Lung (tissue), 12 donors: Measurements from ENCODE around the gene NINJ1. TPM values are rescaled to one million over a fixed set of nuclear protein-coding genes. Genes with fewer than 3 reads are reported as not detected.

Source experiments
- ATAC-seq: fragments of 200-7000 bp; cut with Tn5 transposase; one replicate; pipeline ENCODE4 v1.9.1; 2020; ENCODE audit warnings: moderate number of reproducible peaks; ENCODE audit not compliant: insufficient read depth, low FRiP score
- DNase-seq, 3 donors: peaks; one replicate each; pipeline ENCODE4 v3.0.0-alpha.2; 2013 to 2017
- H3K27ac ChIP-seq, 2 donors: one replicate each; pipeline ENCODE4 v1.5.1; 2013; ENCODE audit warnings: mild to moderate bottlenecking in 2 of 2, moderate library complexity in 2 of 2, control low read depth in 1 of 2, inconsistent platforms in 1 of 2, low read depth in 1 of 2, low read length in 1 of 2
- H3K27me3 ChIP-seq, 3 donors: one replicate each; pipeline ENCODE4 v1.5.1; 2013; ENCODE audit warnings: low read length in 2 of 3; ENCODE audit not compliant: control insufficient read depth in 3 of 3, insufficient read depth in 3 of 3
- H3K36me3 ChIP-seq, 4 donors: one replicate each; pipeline ENCODE4 v1.5.1; 2013; ENCODE audit warnings: low read length in 4 of 4, mild to moderate bottlenecking in 1 of 4, moderate library complexity in 1 of 4; ENCODE audit not compliant: control insufficient read depth in 4 of 4, insufficient read depth in 4 of 4
- H3K4me1 ChIP-seq, 5 donors: one replicate each; pipeline ENCODE4 v1.5.1; 2013; ENCODE audit warnings: low read length in 5 of 5, mild to moderate bottlenecking in 2 of 5, moderate library complexity in 1 of 5; ENCODE audit not compliant: control insufficient read depth in 5 of 5, insufficient read depth in 5 of 5
- H3K4me3 ChIP-seq: one replicate; pipeline ENCODE4 v1.5.1; 2013; ENCODE audit warnings: mild to moderate bottlenecking, control low read depth, moderate library complexity
- H3K9ac ChIP-seq, 2 donors: one replicate each; pipeline ENCODE4 v1.5.1; 2013; ENCODE audit warnings: low read length in 2 of 2, control low read depth in 1 of 2; ENCODE audit not compliant: insufficient read depth in 1 of 2
- H3K9me3 ChIP-seq, 4 donors: one replicate each; pipeline ENCODE4 v1.5.1; 2013; ENCODE audit warnings: low read length in 3 of 4, mild to moderate bottlenecking in 1 of 4, moderate library complexity in 1 of 4; ENCODE audit not compliant: control insufficient read depth in 4 of 4, insufficient read depth in 3 of 4
- WGBS, 2 donors: extraction: QIAGEN DNeasy Blood & Tissue Kit; methylation state at CpG; one replicate each; pipeline ENCODE4 v1.1.7; 2013; 5-methylcytosine and 5-hydroxymethylcytosine counted together
- polyA plus RNA-seq, 2 donors: library from polyadenylated mRNA; stranded (reverse); fragments of 200-250 nt; gene quantifications; one replicate each; pipeline ENCODE4 v1.2.1, GENCODE V29; 2013
- total RNA-seq, 2 donors: library from RNA; depleted of rRNA in 1 of 2; stranded (reverse); fragments of >200 nt in 1 of 2; gene quantifications; one replicate each; pipeline ENCODE4 v1.2.1, GENCODE V29; 2014 to 2021
- TF ChIP-seq, protein P1 (sequence below): IDR thresholded peaks from 2 replicates; pipeline ENCODE4 v1.5.1; 2012; ENCODE audit warnings: mild to moderate bottlenecking; ENCODE audit errors: control extremely low read depth, extremely low read depth
- donor health status: control.
- donor health status: control.
- donor health status: Bipolar disorder and iron deficiency.
- donor health status: healthy.
- donor health status: DM: yes; HTN: yes; CAD: no.

The NINJ1 gene
- total and polyA plus RNA-seq, 4 donors: 44.3 to 324 (median 50.5) TPM

DNA sequence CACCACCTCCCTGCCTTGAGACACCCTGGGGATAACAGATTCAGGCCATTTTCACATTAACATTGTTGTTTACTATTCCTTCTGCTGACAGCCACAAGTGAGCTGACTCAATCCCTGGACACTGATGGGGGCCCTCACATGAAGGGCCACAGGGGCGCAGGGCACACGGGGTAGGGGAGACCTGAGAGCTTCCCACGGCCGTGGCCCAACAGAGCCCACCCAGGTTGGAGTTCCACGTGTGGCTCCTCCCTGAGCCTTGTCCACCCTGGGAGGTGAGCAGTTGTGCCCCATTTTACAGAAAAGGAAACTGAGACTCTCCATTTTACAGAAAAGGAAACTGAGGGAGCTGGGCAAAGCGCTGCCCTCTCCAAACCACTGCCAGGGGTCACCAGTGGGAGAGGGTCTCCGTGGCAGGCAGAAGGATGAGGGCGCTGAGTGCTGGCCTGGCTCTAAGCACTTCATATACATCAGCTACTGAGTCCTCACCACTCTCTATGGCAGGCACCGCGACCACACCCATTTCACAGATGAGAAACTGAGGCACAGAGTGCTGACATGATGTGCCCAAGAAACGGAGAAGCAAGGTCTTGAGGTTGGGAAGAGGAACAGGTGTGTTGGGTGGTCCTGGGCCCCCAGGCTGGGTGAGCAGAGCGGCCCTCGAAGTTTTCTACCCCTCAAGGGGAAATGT is 2.3 kb downstream of the NINJ1 start:
- no peaks in the 10 kb centered on the region for H3K9me3 ChIP-seq
- H3K27ac ChIP-seq: peak overlapping the region in 1 of 2 donors; percentile 90
- no peaks in the 10 kb centered on the region for H3K36me3 ChIP-seq
- 84 to 95% methylated on average over 13 of the region's 13 CpGs for WGBS, 2 donors
- H3K27me3 ChIP-seq: no peaks in the 10 kb centered on the region
- peaks cover 3 to 55% (median 21%) of the 10 kb centered on the region in 5 donors for H3K4me1 ChIP-seq
- peak overlapping the region in 1 of 2 donors; percentile 23 for H3K9ac ChIP-seq
- TF ChIP-seq, protein P1, sequence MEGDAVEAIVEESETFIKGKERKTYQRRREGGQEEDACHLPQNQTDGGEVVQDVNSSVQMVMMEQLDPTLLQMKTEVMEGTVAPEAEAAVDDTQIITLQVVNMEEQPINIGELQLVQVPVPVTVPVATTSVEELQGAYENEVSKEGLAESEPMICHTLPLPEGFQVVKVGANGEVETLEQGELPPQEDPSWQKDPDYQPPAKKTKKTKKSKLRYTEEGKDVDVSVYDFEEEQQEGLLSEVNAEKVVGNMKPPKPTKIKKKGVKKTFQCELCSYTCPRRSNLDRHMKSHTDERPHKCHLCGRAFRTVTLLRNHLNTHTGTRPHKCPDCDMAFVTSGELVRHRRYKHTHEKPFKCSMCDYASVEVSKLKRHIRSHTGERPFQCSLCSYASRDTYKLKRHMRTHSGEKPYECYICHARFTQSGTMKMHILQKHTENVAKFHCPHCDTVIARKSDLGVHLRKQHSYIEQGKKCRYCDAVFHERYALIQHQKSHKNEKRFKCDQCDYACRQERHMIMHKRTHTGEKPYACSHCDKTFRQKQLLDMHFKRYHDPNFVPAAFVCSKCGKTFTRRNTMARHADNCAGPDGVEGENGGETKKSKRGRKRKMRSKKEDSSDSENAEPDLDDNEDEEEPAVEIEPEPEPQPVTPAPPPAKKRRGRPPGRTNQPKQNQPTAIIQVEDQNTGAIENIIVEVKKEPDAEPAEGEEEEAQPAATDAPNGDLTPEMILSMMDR: no peak
- ATAC-seq: no peak
- no peak for DNase-seq
- H3K4me3 ChIP-seq: no peak overlapping the region

DNA sequence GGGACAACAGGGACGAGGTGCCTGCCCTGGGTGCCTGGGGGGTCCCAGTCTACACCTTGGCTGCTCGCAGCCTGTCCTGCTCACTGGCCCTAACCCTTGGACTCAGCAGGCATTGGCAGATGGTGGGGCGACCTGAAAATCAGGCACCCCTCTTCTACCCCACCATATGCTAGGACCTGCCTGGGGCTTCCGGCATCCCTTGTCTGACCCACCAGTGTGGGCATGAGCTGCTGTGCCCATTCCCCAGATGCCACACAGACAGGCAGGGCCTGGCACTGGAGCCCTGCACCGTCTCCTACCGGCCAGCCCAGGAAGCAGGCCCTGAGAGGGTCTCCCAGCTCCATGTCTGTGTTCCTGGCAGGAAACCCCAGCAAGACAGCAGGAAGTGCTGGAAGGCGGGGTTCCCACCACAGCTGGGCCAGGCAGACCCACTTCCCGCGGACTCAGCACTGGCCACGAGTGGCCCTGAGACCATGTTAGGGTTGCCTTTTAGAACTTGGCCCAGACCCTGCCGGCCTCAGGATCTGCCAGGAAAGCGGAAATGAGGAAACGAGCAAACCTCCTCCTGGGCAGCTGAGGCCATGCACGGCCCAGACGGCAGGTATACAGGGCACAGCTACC is 3.1 kb downstream of the NINJ1 start:
- Histone ChIP-seq H3K4me1 (peaks cover 3 to 55% (median 26%) of the 10 kb centered on the region in 5 donors), H3K9ac (peak overlapping the region in 1 of 2 donors; percentile 23), H3K4me3 (no peak overlapping the region), H3K9me3 (no peaks in the 10 kb centered on the region), H3K27ac (peak overlapping the region in 1 of 2 donors; percentile 90), H3K36me3 (no peaks in the 10 kb centered on the region), H3K27me3 (no peaks in the 10 kb centered on the region)
- DNase-seq (peak in 1 of 3 donors; percentile 61), ATAC-seq (no peak)
- 38 to 46% methylated on average over 15 of the region's 15 CpGs for WGBS, 2 donors
- TF ChIP-seq, protein P1: no peak

DNA sequence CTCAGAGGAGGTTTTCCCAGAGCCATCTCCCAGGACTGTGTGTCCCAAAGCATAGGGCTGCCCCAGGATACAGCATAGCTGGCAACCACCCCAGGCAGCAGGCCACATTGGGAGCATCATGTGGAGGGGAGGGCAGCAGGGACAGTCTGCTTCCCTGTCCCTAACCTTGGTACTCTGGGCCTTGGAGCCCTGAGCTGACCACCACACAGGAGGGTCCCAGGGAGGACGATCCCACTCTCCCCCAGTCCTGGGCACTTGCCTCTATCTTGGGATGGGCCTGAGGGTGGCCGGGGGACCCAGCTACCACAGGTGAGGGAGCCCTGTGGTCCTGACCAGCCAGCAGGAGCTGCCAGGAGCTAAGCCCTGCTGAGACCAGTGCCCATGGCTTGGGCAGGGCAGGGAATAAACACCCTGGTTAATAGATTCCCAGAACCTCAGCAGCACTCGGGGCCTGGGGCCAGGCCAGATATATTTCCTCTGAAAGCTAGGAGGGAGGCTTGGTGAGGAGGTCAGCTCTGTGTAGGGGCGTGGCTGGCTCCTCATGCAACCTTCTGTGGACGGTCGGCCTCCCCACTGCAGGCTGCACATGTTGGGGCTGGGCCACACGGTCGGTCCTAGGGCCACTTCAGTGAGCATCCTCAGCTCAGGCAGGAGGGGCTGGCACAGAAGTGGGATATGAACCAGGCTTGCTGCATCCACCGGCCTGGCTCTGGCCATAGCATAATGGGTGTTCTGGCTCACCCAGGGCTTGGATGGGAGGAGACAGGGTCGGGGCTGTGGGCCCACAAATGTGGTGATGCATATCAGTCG is 4.2 kb downstream of the NINJ1 start:
- H3K4me3 ChIP-seq: no peak overlapping the region

More for the DNA sequence above, 4.2 kb downstream of the NINJ1 start:
- H3K4me1 ChIP-seq: peaks cover 3 to 52% (median 26%) of the 10 kb centered on the region in 5 donors
- ATAC-seq (no peak), DNase-seq (no peak)
- WGBS, 2 donors: 72 to 84% methylated on average over 11 of the region's 11 CpGs
- H3K27me3 ChIP-seq: no peaks in the 10 kb centered on the region
- peak overlapping the region in 1 of 2 donors; percentile 90 for H3K27ac ChIP-seq
- H3K9ac ChIP-seq: no peak overlapping the region
- TF ChIP-seq, protein P1: no peak
- H3K9me3 ChIP-seq: no peaks in the 10 kb centered on the region
- H3K36me3 ChIP-seq: peaks cover 0 to 6% (median 0%) of the 10 kb centered on the region in 4 donors
